LNCAP (cell line): ENCODE measurements around the gene MAP3K2.

Source experiments
- TF ChIP-seq, protein P1 (sequence below): fragments of 450-650 bp; IDR thresholded peaks from 2 replicates; pipeline ENCODE4 v1.5.1; 2017; ENCODE audit warnings: mild to moderate bottlenecking

MAP3K2 gene

DNA sequence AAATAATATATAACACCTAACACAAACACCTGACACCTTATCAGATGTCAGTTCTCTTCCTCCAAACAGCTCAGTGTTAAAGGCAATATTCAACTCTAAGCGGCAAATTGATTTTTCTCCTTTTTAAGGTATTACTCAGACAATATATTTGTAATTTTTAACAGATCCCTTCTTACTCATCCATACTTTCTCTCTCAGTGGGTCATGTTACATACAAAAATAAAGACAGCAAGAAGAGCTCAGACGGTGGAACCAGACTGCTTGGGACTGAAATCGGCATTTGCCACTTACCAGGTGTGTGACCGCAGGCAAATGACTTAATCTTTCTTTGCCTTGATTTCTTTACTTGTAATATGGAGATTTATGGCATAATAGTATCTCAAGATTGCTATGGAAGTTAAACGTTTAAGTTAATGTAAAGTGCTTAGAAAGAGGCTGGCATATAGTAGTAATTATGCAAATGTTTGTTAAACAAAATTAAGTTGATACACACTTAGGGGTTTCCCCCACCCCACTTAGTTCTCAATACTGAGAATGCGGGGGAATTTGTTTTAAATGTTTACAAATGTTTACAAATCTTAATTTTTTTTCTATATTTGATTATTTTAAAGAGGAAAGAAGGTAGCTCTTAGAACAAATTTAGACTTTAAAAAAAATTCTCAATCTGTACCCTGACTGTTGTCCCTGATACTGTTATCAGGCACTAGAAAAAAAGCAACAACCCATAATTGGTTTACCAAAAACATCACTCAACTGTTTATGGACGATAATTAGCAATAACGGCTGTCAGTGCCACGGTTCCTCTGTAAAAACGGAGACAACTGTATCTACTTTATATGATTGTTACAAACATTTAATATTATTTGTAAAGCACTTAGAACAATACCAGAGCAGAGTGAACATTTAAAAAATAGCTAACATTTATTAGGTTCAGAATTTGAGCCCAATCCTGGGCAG lies 25.6 kb downstream of the MAP3K2 start:
- TF ChIP-seq, protein P1, sequence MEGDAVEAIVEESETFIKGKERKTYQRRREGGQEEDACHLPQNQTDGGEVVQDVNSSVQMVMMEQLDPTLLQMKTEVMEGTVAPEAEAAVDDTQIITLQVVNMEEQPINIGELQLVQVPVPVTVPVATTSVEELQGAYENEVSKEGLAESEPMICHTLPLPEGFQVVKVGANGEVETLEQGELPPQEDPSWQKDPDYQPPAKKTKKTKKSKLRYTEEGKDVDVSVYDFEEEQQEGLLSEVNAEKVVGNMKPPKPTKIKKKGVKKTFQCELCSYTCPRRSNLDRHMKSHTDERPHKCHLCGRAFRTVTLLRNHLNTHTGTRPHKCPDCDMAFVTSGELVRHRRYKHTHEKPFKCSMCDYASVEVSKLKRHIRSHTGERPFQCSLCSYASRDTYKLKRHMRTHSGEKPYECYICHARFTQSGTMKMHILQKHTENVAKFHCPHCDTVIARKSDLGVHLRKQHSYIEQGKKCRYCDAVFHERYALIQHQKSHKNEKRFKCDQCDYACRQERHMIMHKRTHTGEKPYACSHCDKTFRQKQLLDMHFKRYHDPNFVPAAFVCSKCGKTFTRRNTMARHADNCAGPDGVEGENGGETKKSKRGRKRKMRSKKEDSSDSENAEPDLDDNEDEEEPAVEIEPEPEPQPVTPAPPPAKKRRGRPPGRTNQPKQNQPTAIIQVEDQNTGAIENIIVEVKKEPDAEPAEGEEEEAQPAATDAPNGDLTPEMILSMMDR = no peak

DNA sequence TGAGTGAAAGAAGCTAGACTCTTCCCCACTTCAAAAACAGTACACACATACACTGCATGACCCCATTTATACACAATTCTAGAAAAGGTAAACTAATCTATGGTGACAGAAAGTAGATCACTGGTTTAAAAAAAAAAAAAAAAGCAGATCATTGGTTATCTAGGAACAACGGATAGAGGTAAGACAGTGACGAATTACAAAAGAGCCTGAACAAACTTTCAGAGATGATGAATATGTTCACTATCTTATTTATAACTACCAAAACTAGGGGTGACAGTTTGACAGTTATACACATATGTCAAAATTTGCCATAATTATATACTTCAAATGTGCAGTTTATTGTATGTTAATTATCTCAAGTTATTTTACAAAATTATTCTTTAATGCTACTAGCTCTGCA lies 27.5 kb downstream of the MAP3K2 start:
- TF ChIP-seq, protein P1 = no peak

DNA sequence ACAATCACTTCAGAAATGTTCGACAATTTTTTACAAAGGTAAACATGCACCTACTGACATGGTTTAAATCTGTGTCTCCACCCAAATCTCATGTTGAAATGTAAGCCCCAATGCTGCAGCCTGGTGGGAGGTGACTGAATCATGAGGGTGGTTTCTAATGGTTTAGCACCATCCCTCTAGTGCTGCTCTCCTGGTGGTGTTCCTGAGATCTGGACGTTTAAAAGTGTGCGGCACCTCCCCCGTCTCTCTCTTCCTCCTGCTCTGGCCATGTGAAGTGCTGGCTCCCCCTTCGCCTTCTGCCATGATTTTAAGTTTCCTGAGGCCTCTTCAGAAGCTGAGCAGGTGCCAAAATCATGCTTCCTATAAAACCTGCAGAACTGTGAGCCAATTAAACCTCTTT lies 28.3 kb downstream of the MAP3K2 start:
- TF ChIP-seq, protein P1 = no peak

DNA sequence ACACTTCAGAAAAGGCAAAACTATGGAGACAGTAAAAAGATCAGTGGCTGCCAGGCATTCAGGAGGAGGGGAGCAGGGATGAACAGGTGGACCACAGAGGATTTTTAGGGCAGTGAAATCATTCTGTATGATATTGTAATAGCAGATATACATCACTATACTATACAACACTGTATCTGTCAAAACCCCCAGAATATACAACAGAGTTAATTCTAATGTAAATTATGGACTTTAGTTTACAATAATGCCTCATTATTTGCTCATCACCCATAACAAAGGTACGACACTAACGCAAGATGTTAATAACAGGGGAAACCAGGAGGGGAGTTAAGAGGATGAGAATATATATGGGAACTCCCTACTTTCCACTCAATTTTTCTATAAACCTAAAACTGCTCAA lies 28.8 kb downstream of the MAP3K2 start:
- TF ChIP-seq, protein P1 = no peak

DNA sequence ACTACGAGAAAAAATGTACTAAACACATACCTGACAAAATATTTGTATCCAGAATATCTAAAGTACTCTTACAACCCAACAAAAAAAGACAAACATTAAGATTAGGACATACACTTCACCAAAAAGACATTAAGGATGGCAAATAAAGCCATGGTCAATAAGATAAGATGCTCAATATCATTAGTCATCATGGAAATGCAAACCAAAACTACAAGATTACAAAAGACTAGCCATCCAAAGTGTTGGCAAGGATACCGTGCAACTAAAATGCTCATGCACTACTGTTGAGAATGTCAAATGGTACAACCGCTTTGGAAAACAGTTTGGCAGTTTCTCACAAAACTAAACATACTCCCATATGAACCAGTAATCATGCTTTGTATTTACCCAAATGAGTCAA lies 29.7 kb downstream of the MAP3K2 start:
- TF ChIP-seq, protein P1 = no peak

DNA sequence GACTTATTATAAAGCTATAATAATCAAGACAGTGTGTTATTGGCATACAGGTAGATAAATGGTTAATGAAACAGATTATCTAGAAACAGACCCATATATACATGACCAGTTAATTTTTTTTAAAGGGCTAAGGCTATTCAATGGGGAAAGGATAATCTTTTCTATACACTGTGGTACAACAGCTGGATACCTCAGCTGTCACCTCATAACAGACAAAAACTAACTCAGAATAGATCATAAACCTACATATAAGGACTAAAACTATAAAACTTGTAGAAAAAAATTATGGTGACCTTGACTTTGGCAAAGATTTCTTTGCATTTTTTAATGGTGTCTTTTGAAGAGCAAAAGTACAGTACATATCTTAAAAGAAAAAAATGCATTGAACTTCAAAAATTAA lies 30.2 kb downstream of the MAP3K2 start:
- TF ChIP-seq, protein P1 = no peak

DNA sequence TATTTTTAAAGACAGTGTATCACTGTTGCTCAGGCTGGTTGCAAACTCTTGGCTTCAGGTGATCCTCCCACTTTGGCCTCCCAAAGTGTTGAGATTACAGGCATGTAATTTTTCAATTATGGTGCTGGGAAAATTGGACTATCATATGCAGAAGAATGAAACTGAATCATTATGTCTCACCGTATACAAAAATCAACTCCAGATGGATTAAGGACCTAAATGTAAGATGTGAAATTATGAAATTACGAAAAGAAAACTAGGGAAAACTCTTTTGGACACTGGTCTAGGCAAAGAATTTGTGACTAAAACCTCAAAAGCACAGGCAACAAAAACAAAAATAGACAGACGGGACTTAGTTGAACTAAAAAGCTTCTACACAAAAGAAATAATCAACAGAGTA lies 31.2 kb downstream of the MAP3K2 start:
- TF ChIP-seq, protein P1 = no peak
